SHP77 treated with DMSO at 0.1 percent for 48 hours (cell line): ENCODE measurements around the gene MED28.

Experiments used
- DNase-seq: peaks from one replicate; lab custom pipeline; 2025; lab: John Stamatoyannopoulos, UW

Gene MED28

GRCh38 chr4:17667253-17667652, 52.8 kb downstream of the MED28 start:
- no peak for DNase-seq

GRCh38 chr4:17667653-17668201, 53.3 kb downstream of the MED28 start:
- no peak for DNase-seq

GRCh38 chr4:17670423-17670822, 56.0 kb downstream of the MED28 start:
- DNase-seq: no peak

GRCh38 chr4:17680559-17681280, 66.3 kb downstream of the MED28 start:
- DNase-seq: no peak

- no peak for DNase-seq
Measured at GRCh38 chr4:17681281-17682221, 67.1 kb downstream of the MED28 start.

GRCh38 chr4:17682222-17682566, 67.8 kb downstream of the MED28 start:
- no peak for DNase-seq
